ENCODE measurements around the gene AMOTL1.

DNA sequence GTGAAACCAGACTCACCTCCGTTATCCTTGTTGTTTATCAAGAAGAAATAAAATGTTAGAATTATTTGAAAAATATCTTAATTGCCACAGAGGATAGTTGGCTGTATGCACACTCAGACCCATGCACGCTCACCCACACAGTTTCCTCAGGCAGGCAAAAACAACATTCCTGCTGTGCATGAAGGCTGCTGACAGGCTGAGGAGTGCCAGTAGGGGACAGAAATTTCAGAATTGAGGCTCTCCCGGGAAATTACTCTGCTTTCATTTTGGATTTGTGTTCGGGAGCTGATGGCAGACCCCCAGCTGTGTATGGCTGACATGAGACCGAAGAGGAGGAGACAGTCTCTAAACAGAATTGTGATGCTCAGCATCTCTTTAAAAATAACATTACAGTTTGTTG, 87.5 kb downstream of the AMOTL1 start:
- TF ChIP-seq, protein P1, sequence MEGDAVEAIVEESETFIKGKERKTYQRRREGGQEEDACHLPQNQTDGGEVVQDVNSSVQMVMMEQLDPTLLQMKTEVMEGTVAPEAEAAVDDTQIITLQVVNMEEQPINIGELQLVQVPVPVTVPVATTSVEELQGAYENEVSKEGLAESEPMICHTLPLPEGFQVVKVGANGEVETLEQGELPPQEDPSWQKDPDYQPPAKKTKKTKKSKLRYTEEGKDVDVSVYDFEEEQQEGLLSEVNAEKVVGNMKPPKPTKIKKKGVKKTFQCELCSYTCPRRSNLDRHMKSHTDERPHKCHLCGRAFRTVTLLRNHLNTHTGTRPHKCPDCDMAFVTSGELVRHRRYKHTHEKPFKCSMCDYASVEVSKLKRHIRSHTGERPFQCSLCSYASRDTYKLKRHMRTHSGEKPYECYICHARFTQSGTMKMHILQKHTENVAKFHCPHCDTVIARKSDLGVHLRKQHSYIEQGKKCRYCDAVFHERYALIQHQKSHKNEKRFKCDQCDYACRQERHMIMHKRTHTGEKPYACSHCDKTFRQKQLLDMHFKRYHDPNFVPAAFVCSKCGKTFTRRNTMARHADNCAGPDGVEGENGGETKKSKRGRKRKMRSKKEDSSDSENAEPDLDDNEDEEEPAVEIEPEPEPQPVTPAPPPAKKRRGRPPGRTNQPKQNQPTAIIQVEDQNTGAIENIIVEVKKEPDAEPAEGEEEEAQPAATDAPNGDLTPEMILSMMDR (IDR thresholded peaks at IDR 0.05): peak in 2 of 6 experiments; percentile 7 to 20
- no peak for TF ChIP-seq POLR2A (IDR thresholded peaks at IDR 0.05)
